HUES48 (cell line): ENCODE measurements around the gene SLC2A10.

Experiments used
- H3K27ac ChIP-seq: one replicate; pipeline ENCODE4 v1.7.0; 2013; ENCODE audit warnings: low read depth, low read length, inconsistent platforms
- H3K27me3 ChIP-seq: 2 replicates; pipeline ENCODE4 v1.6.1; 2013; ENCODE audit warnings: mild to moderate bottlenecking, low read length; ENCODE audit not compliant: control insufficient read depth, insufficient read depth
- H3K36me3 ChIP-seq: 2 replicates; pipeline ENCODE4 v1.6.1; 2013; ENCODE audit warnings: low read length; ENCODE audit not compliant: control insufficient read depth, insufficient read depth
- H3K4me1 ChIP-seq: 2 replicates; pipeline ENCODE4 v1.6.1; 2013; ENCODE audit warnings: mild to moderate bottlenecking, low read length; ENCODE audit not compliant: control insufficient read depth, insufficient read depth
- H3K4me3 ChIP-seq: 2 replicates; pipeline ENCODE4 v1.5.1; 2013; ENCODE audit warnings: mild to moderate bottlenecking, low read depth, low read length
- H3K9ac ChIP-seq: 2 replicates; pipeline ENCODE4 v1.6.1; 2013; ENCODE audit warnings: mild to moderate bottlenecking, low read depth, low read length, moderate library complexity
- H3K9me3 ChIP-seq: 2 replicates; pipeline ENCODE4 v1.6.1; 2013; ENCODE audit warnings: low read length; ENCODE audit not compliant: control insufficient read depth, insufficient read depth

SLC2A10 gene

DNA sequence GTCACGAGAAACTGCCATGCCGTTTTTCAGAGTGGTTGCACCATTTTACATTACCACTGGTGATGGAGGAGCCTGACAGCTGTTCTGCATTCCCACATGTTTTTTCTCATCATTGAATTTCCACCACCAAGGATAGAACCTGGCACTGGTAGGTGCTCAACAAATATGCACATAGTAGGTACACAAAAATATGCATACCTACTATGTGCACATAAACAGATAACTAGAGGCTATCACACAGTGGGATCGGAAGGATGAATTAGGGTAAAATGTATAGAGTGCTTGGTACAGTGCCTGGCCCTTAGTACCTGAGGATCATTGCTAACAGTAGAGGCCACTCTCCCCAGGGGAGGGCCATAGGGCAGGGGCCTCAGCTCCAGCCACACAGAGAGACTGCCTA lies 47.0 kb downstream of the SLC2A10 start:
- H3K4me1 ChIP-seq = no peaks in the 10 kb centered on the region

DNA sequence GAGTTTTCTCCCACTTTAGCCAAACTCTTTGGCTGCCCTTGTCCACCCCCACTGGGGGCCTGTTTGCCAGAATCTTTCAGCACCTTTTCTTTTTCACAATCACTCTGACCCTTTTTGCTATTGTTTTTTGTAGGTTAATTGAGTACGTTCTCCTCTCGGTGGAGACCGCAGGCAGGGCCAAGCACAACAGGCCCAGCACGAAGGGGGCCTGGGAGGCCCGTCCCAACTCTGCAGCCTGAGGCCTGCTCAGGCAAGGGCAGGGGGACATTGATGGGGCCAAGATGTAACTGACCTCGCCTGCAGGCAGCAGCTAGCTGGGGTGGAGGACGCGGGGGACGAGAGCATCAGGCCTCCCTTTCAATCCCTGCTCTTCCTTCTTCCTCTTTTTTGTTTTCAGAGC lies 47.7 kb downstream of the SLC2A10 start:
- no peak overlapping the region for H3K4me3 ChIP-seq
- no peaks in the 10 kb centered on the region for H3K36me3 ChIP-seq
- H3K27ac ChIP-seq = no peak overlapping the region
- no peaks in the 10 kb centered on the region for H3K4me1 ChIP-seq
- H3K9me3 ChIP-seq = no peaks in the 10 kb centered on the region
- no peaks in the 10 kb centered on the region for H3K27me3 ChIP-seq
- H3K9ac ChIP-seq = no peak overlapping the region

More for the DNA sequence above, 47.0 kb downstream of the SLC2A10 start:
- H3K27me3 ChIP-seq = no peaks in the 10 kb centered on the region
- no peaks in the 10 kb centered on the region for H3K9me3 ChIP-seq
- no peaks in the 10 kb centered on the region for H3K36me3 ChIP-seq
- no peak overlapping the region for H3K4me3 ChIP-seq
- H3K9ac ChIP-seq = no peak overlapping the region
- H3K27ac ChIP-seq = no peak overlapping the region

DNA sequence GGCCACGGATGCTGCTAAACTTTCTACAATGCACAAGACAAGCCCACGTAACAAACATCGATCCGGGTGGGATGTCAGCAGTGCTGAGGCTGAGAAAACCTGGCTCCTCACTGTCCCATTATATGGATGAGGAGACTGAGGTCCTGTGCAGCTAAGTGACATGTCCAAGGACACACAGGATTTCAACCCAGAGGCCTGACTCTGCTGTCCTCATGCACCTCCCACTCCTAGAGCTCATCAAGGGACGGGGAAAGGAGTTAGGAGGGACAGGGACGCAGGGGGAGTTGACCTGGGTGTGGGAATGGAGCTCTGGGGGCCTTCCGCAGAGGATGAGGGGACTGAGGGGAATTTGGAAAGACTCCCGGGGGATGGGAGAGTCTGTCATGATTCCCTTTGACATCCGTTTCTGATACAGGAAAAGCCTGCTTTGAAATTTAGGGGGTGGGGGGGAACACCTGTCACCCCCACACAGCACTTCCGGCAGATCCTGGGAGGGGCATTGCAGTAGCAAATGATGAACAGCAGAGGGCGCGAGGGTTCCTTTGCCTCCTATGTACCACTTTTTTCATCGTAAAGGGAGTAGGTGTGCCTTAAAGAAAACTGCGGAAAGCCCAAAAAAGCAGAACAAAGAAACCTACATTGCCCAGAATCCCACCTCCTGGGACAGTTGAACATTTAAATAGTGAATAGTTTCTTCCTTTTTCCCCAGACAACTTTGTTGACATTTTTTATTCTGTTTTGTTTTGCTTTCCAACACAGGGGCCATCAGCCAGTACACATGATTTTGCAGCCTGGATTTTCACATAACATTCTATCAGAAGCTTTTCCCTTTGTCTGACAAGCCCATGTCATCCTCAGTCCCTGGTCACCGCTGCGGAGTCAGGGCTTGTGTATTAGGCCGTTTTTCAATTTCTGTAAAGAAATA lies 48.6 kb downstream of the SLC2A10 start:
- Histone ChIP-seq H3K27me3 (no peaks in the 10 kb centered on the region), H3K4me1 (no peaks in the 10 kb centered on the region), H3K4me3 (no peak overlapping the region), H3K9ac (no peak overlapping the region), H3K36me3 (no peaks in the 10 kb centered on the region), H3K27ac (no peak overlapping the region), H3K9me3 (no peaks in the 10 kb centered on the region)

DNA sequence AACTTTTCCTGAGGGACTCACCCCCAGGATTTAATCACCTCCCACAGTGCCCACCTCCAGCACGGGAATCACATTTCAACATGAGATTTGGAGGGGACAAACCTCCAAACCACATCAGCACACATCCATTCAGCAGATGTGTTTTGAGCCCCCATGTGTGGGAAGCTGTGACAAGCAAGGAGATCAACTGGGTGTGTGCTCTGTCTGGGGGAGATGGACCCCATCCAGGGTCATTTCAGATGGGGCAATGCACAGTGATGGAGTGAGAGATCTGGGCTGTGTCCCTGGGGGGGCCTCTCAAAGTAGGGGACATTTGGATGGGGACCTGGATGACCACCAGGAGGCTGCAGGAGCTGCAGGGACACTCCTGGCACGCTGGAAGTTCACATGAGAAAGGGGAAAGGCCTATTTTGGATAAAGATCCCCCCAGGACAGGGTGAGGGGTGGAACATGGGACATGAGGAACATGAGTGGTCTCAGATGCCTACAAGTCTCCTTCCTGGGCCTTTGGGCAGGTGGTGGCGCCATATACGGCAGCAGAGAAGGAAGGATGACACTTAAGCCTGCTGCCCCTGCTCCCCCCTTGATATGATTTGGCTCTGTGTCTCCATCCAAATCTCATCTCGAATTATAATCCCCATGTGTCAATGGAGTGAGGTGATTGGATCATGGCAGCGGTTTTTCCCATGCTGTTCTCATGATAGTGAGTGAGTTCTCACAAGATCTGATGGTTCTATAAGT lies 49.6 kb downstream of the SLC2A10 start:
- Histone ChIP-seq H3K9ac (no peak overlapping the region), H3K27me3 (no peaks in the 10 kb centered on the region), H3K4me3 (no peak overlapping the region), H3K4me1 (no peaks in the 10 kb centered on the region), H3K9me3 (no peaks in the 10 kb centered on the region), H3K27ac (no peak overlapping the region), H3K36me3 (no peaks in the 10 kb centered on the region)

DNA sequence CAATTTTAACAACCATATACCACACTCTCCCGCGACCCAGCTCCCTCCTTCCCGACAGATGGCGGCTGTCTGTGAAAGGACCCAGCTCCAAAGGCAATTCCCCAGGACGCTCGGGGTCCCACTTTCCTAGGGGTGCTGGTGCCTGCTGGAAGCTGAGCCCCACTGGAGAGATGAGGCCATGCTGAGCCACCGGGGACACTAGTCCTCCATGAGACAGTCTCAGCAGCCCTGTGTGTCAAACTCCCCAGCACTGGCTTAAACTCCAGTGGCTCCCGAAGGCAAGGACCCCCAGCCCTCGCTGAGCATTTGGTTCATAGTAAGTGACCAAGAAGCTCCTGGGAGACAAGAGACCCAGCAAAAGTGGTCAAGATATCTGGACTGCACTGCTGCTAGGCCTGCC lies 52.1 kb downstream of the SLC2A10 start:
- H3K9ac ChIP-seq = no peak overlapping the region
- no peaks in the 10 kb centered on the region for H3K4me1 ChIP-seq
- H3K27ac ChIP-seq = no peak overlapping the region
- no peaks in the 10 kb centered on the region for H3K9me3 ChIP-seq
- no peaks in the 10 kb centered on the region for H3K36me3 ChIP-seq
- H3K4me3 ChIP-seq = no peak overlapping the region
- no peaks in the 10 kb centered on the region for H3K27me3 ChIP-seq

DNA sequence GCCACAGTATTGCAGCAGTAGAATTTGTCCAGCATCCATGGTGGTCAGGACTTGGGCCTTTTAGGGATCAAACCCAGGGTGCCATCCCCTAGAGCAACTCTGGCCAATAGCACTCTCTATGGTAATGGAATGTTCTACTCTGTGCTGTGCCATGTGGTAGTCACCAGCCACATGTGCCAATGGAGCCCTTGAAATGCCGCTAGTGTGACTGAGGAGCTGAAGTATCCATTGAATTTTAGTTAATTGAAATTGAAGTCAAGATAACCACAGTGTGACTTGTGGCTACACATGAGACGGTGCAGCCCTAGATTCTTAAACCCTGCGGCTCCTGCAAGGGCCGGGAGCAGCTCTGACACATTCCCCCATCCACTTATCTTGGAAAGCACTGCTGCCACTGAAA lies 54.6 kb downstream of the SLC2A10 start:
- H3K4me3 ChIP-seq = no peak overlapping the region
- H3K27me3 ChIP-seq = no peaks in the 10 kb centered on the region
- no peaks in the 10 kb centered on the region for H3K4me1 ChIP-seq
- H3K36me3 ChIP-seq = no peaks in the 10 kb centered on the region
- no peaks in the 10 kb centered on the region for H3K9me3 ChIP-seq
- H3K9ac ChIP-seq = no peak overlapping the region
- no peak overlapping the region for H3K27ac ChIP-seq

DNA sequence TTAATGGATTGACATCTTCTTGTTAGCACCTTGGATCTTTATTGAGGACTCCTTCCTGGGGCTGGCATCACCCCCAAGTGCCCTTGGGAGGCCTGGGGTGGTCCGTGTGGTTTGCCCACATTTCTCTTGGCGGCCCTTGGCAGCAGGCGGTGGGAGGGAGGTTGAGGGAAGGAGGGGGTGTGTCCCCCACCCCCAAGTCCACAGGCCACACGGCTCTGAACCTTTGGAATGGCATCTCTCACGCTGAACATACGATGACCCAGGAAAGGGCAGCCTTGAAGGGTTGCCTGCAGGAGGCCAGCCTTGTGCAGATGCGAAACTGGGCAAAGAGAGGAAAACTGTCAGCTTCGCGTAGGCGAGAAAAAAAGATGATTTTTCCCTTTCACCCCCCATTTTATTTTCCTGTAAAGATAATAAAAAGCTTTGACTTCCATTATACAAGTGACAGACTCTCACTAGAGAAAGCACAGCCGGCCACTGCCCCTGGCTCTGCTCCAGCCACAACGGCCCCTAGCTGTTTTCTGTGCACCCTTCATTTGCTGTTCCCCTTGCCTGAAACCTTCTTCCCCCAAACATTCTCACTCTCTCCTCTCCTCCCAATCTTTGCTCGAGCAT lies 56.2 kb downstream of the SLC2A10 start:
- Histone ChIP-seq H3K36me3 (no peaks in the 10 kb centered on the region), H3K9me3 (no peaks in the 10 kb centered on the region), H3K9ac (no peak overlapping the region), H3K27ac (no peak overlapping the region), H3K4me3 (no peak overlapping the region), H3K27me3 (no peaks in the 10 kb centered on the region), H3K4me1 (no peaks in the 10 kb centered on the region)

DNA sequence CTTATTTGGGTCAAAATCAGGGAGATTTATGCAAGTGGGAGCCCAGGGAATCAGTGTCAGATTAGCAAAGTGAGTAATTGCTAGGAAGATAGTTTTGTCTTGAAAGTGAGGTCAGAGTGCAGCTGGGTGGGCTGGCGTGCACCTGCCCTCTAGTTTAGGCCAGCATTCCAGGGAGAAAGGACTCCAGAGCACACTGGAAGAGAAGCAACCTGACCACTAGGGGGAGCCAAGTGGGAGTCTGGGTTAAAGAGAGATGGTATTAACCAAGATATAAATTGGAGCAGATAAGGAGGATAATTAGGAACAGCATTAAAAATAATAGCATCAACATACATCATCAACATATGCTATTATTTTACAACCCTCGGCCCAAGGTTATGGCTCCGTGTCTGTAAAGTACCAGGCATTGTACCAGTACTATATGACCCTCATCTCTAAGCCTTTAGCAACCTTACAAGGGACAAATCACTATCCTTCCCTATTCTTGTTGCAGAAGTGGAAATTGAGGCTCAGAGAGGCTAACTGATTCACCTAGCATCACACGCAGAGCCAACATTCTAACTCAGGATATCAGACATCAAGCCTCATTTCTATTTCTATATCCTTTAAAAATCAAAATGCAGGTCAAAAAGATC lies 57.8 kb downstream of the SLC2A10 start:
- no peak overlapping the region for H3K27ac ChIP-seq

DNA sequence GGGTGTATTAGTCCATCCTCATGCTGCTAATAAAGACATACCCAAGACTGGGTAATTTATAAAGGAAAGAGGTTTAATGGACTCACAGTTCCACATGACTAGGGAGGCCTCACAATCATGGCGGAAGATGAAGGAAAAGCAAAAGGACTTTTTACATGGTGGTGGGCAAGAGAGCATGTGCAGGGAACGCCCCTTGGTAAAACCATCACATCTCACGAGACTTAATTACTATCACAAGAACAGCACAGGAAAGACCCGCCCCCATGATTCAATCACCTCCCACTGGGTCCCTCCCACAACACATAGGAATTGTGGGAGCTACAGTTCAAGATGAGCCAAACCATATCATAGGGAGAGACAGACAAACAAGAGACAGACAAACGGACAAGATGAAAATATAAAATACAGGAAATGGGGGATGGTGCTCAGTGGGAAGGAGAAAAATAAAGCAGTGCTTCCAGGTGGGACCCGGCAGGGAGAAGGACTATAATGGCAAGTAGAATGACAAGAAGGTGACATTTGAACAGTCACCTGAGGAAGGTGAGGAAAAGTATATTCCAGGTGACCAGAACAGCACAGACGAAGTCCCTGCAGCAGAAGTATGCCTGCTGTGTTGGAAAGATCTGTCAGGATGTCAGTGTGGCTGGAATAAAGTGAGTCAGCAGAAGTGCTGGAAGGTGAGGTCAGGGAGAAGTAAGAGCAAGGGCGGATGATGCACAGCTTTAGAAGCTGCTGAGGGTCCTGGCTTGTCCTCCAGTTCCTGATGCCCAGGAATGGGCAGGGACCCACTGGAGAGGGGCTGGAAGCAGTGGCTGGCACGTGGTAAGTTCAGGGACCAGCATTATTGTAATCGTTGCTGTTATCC lies 61.1 kb downstream of the SLC2A10 start:
- Histone ChIP-seq H3K9ac (no peak overlapping the region), H3K27me3 (no peaks in the 10 kb centered on the region), H3K4me1 (no peaks in the 10 kb centered on the region), H3K27ac (no peak overlapping the region), H3K9me3 (no peaks in the 10 kb centered on the region), H3K36me3 (no peaks in the 10 kb centered on the region), H3K4me3 (no peak overlapping the region)

More for the DNA sequence above, 57.8 kb downstream of the SLC2A10 start:
- Histone ChIP-seq H3K9ac (no peak overlapping the region), H3K27me3 (no peaks in the 10 kb centered on the region), H3K36me3 (no peaks in the 10 kb centered on the region), H3K9me3 (no peaks in the 10 kb centered on the region), H3K4me3 (no peak overlapping the region), H3K4me1 (no peaks in the 10 kb centered on the region)

DNA sequence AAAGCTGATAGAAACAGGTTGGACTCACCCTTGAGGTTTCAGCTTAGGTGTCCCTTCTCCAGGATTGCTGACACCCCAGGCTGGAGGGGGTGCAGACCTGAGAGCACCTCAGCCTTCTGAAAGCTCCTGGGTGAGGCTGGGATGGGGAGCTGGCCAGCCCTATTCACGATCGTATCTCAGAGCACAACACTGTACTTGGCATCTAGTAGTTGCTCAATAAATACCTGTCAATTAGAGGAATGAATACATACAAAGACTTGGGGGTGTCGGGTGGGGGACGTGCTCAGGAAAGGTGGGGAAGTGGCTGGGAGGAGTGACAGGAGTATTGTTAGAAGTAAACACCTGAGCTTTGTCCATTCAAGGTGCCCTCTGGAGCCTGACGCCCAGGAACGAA lies 61.7 kb downstream of the SLC2A10 start:
- no peaks in the 10 kb centered on the region for H3K36me3 ChIP-seq
- H3K27me3 ChIP-seq = no peaks in the 10 kb centered on the region
- no peak overlapping the region for H3K4me3 ChIP-seq
- H3K4me1 ChIP-seq = no peaks in the 10 kb centered on the region
- H3K9ac ChIP-seq = no peak overlapping the region
- H3K9me3 ChIP-seq = no peaks in the 10 kb centered on the region
- H3K27ac ChIP-seq = no peak overlapping the region
